ENCODE results near the gene FOXE1.

DNA sequence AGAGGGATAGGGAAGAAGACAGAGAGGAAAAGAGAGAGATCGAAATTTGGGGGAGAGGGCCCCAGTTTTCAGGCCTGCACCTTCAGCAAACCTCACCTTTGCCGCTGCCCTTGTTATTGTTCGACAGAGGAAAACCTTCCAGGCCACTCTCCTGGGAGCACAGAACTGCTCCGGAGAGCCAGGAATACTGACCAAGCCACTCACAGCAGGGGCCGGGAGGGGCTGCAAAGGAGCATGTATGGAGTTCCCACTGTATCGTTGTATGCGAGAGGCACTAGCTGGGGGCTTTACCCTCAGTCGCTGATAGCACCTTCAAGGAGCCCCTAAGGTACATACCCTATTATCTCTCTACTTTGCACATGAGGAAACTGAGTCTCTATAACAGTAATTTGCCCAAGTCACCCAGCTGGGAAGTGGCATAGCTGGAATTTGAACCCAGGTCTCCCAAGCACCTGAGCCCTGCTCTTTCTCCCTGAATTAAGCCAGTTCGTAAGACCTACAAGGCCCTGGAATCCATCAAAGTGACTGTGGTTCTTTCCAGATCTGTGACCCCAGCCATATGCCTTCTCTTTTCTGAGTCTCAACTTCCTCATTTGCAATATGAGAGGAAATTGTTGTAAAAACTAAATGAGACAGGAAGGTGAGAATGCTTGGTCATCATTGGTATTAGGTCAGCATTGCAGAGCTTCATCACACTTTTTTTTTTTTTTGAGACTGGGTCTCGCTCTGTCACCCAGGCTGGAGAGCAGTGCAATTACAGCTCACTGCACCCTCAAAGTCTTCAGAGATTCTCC lies 21.0 kb upstream of the FOXE1 start:
- TF ChIP-seq, protein P1, sequence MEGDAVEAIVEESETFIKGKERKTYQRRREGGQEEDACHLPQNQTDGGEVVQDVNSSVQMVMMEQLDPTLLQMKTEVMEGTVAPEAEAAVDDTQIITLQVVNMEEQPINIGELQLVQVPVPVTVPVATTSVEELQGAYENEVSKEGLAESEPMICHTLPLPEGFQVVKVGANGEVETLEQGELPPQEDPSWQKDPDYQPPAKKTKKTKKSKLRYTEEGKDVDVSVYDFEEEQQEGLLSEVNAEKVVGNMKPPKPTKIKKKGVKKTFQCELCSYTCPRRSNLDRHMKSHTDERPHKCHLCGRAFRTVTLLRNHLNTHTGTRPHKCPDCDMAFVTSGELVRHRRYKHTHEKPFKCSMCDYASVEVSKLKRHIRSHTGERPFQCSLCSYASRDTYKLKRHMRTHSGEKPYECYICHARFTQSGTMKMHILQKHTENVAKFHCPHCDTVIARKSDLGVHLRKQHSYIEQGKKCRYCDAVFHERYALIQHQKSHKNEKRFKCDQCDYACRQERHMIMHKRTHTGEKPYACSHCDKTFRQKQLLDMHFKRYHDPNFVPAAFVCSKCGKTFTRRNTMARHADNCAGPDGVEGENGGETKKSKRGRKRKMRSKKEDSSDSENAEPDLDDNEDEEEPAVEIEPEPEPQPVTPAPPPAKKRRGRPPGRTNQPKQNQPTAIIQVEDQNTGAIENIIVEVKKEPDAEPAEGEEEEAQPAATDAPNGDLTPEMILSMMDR (IDR thresholded peaks at IDR 0.05), result no peak
- TF ChIP-seq POLR2A (IDR thresholded peaks at IDR 0.05), result no peak

Data from esophagus squamous epithelium (tissue), 4 donors.